ENCODE results near the gene TAF4B.
"Not testable (repeated sequence)": the region's sequence is repeated elsewhere in the genome, so short reads cannot be mapped to it uniquely, and the experiment has no call there.

The TAF4B gene

GRCh38 chr18:26237363-26237762, 11.1 kb downstream of the TAF4B start:
- not testable (repeated sequence) for DNase-seq

- DNase-seq: not testable (repeated sequence)
Measured at GRCh38 chr18:26238718-26239117, 12.5 kb downstream of the TAF4B start.

- DNase-seq: not testable (repeated sequence)
Measured at GRCh38 chr18:26242392-26242791, 16.1 kb downstream of the TAF4B start.

- DNase-seq: not testable (repeated sequence)
Measured at GRCh38 chr18:26245434-26245833, 19.2 kb downstream of the TAF4B start.

- no peak for DNase-seq
Measured at GRCh38 chr18:26252411-26252810, 26.2 kb downstream of the TAF4B start.

- not testable (repeated sequence) for DNase-seq
Measured at GRCh38 chr18:26254808-26255207, 28.6 kb downstream of the TAF4B start.

GRCh38 chr18:26255695-26256622, 29.7 kb downstream of the TAF4B start:
- no peak for DNase-seq

- DNase-seq: no peak
Measured at GRCh38 chr18:26258711-26259110, 32.5 kb downstream of the TAF4B start.

GRCh38 chr18:26259416-26259815, 33.2 kb downstream of the TAF4B start:
- not testable (repeated sequence) for DNase-seq

GRCh38 chr18:26262156-26262555, 35.9 kb downstream of the TAF4B start:
- DNase-seq: no peak

GRCh38 chr18:26267357-26267930, 41.2 kb downstream of the TAF4B start:
- no peak for DNase-seq

- no peak for DNase-seq
Measured at GRCh38 chr18:26268454-26268853, 42.2 kb downstream of the TAF4B start.

GRCh38 chr18:26271917-26272549, 45.8 kb downstream of the TAF4B start:
- DNase-seq: no peak

GRCh38 chr18:26277374-26277773, 51.1 kb downstream of the TAF4B start:
- DNase-seq: no peak

- DNase-seq: no peak
Measured at GRCh38 chr18:26279428-26279827, 53.2 kb downstream of the TAF4B start.

GRCh38 chr18:26286008-26286407, 59.8 kb downstream of the TAF4B start:
- DNase-seq: no peak

- no peak for DNase-seq
Measured at GRCh38 chr18:26287644-26288043, 61.4 kb downstream of the TAF4B start.

GRCh38 chr18:26290385-26290784, 64.1 kb downstream of the TAF4B start:
- no peak for DNase-seq

GRCh38 chr18:26293982-26294381, 67.7 kb downstream of the TAF4B start:
- no peak for DNase-seq

- DNase-seq: no peak
Measured at GRCh38 chr18:26298107-26298506, 71.9 kb downstream of the TAF4B start.

GRCh38 chr18:26301681-26302080, 75.4 kb downstream of the TAF4B start:
- DNase-seq: no peak

- not testable (repeated sequence) for DNase-seq
Measured at GRCh38 chr18:26303222-26303621, 77.0 kb downstream of the TAF4B start.

GRCh38 chr18:26304511-26304910, 78.3 kb downstream of the TAF4B start:
- DNase-seq: peak; percentile 14

All from EL (cell line).